GM19452 (cell line): ENCODE measurements around the gene TMEM240.
"Not testable (repeated sequence)": the region's sequence is repeated elsewhere in the genome, so short reads cannot be mapped to it uniquely, and the experiment has no call there.

Source experiments
- ATAC-seq: cut with Tn5 transposase; IDR thresholded peaks from one replicate; pipeline ENCODE4 v1.9.1; 2021; ENCODE audit not compliant: unreplicated experiment

TMEM240 gene

DNA sequence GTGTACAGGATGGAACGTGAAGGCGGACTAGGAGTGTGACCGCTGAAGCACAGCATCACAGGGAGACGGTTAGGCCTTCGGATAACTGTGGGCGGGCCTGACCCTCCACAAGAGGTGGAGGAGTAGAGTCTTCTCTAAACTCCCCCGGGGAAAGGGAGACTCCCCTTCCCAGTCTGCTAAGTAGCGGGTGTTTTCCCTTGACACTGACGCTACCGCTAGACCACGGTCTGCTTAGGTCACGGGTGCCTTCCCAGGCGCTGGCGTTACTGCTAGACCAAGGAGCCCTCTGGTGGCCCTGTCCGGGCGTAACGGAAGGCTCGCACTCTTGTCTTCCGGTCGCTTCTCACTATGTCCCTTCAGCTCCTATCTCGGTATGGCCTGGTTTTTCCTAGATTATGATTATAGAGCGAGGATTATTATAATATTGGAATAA is 35.0 kb downstream of the TMEM240 start:
- not testable (repeated sequence) for ATAC-seq

GRCh38 chr1:1504777-1505365 is 35.6 kb downstream of the TMEM240 start:
- ATAC-seq: not testable (repeated sequence)

GRCh38 chr1:1495461-1495975 is 44.9 kb downstream of the TMEM240 start:
- ATAC-seq: not testable (repeated sequence)

- not testable (repeated sequence) for ATAC-seq
Measured at GRCh38 chr1:1494311-1494710, 46.1 kb downstream of the TMEM240 start.

DNA sequence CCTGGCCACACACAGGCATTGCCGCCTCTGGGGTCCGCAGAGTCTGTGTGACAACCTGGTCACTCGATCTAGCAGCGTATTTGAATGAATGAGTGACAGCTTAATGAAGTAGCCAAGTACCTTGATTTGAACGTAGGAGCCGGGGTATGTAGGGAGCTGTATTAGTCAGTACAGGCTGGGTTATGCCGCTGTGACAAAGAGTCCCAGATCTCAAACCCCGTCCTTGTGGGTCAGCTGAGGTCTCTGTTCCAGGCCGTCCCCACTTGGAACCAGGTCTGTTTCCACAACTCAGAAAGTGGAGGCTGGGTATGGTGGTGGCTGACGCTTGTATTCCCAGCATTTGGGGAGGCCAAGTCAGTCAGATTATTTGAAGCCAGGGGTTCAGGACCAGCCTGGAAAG is 48.8 kb downstream of the TMEM240 start:
- ATAC-seq: no peak

DNA sequence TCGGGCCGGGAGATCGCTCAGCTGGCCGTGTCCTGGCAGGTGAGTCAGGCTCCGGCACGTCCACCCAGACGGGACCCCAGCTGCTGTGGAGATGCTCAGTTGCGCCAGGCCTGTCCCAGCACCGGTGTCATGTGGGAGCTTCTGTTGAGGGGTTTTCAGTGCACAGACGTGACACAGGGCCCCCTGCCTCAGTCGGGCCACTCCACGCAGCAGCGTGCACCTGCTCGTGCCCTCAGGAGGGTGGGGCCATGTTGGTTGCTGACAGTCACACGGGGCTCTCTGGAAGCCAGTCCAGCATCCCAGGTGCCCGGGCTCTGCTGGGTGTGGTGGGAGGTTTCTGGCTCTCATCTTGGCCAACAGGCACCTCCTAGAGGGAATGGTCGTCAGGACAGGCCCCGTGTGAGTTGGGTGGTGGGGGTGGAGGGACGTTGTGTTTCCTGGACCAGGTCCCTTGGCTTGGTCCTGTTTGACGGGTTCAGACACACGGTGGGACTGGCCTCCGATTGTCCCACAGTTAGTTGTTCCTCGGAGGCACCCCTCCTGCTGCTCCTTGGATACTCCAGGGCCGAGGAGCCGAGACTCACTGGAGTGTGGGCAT is 49.7 kb downstream of the TMEM240 start:
- no peak for ATAC-seq

DNA sequence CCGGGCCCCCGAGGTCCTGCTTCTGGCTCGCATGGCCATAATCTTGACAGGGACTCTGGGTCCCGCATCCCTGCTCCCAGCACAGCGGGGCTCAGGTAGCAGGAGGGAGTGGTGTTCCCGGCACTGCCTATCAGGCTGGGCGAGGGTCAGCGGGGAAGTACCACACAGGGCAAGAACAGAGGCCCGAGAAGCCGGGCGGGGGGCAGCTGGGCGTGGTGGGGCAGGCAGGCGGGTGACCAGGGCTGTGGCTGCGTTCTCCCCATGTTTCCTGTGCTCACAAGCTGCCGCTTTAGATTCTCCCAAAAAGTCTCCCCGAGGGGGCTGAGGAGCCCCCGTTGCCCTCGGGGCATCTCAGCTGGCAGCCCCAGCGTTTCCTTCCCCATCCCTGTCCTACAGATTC is 50.6 kb downstream of the TMEM240 start:
- no peak for ATAC-seq

DNA sequence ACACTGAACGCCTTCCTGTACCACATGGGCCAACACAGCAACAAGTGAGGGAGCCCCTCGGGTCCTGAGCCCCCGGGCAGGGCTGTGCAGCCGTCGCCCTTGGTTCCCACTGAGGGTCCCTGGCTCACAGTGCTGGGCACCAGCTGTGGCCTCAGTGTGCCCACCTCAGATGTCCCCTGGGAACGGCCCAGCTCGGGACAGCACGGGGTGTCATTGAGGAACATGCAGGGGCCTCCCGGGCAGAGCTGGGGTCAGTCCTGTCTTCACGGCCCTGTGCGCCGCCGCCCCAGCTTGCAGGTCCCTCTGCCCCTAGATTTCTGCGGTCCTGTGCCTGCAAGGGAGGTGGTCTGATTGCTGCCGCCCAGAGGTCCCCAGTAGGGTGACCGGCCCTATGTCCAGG is 51.2 kb downstream of the TMEM240 start:
- ATAC-seq: no peak

DNA sequence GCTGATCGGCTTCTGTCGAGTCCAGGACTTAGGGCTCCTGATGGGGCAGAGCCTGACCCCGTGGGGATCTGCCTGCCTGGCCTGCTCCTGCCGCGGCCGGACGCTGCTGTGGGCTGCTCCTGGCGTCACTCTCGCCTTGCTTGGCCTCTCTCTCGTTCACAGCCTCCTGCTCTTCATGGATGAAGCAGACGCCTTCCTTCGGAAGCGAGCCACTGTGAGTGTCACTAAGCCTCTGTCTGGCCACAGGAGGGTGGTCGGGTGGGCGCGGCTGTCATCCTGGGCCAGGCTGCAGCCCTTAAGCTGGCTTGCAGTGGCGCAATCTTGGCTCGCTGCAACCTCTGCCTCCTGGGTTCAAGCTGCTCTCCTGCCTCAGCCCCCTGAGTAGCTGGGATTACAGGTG is 52.7 kb downstream of the TMEM240 start:
- ATAC-seq: no peak

DNA sequence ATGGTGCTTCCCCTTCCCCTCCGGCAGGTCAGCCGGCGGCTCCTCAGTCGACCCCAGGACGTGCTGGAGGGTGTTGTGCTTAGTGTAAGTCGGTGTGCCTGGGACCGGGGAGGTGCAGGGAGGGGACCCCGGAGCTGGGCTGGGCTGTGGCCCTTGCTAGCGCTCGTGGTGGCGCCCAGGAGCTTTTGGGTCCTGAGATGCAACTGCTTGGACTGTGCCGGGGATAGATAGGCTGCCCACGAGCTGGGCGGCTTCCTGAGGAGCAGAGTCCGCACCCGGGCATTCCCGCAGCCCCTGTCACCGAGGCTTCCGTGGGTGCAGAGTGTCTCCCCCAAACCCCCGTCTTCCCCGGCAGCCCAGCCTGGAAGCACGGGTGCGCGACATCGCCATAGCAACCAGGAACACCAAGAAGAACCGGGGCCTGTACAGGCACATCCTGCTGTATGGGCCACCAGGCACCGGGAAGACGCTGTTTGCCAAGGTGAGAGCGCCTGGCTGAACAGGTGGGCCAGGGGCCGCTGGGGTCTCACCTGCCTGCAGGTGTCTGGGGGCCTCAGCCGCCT is 54.6 kb downstream of the TMEM240 start:
- not testable (repeated sequence) for ATAC-seq

- ATAC-seq: not testable (repeated sequence)
Measured at GRCh38 chr1:1484976-1485750, 55.3 kb downstream of the TMEM240 start.
